ENCODE results near the gene SLC12A7. TPM values are rescaled to one million over a fixed set of nuclear protein-coding genes. Genes with fewer than 3 reads are reported as not detected.
"Not testable (repeated sequence)": the region's sequence is repeated elsewhere in the genome, so short reads cannot be mapped to it uniquely, and the experiment has no call there.

The SLC12A7 gene
- total RNA-seq, 4 donors from 2014 or later: 8.6 to 29.0 (median 21.5) TPM

GRCh38 chr5:1062761-1063568, 48.9 kb downstream of the SLC12A7 start:
- WGBS: 93% methylated on average over 24 of the region's 36 CpGs
- Histone ChIP-seq H3K36me3 (peaks cover 70% of the 10 kb centered on the region), H3K4me3 (no peak overlapping the region), H3K27ac (no peak overlapping the region), H3K4me1 (no peaks in the 10 kb centered on the region), H3K27me3 (no peaks in the 10 kb centered on the region), H3K9me3 (no peaks in the 10 kb centered on the region)
- no peak for DNase-seq (ENCODE audit: low spot score in 2 of 2)
- no peak for TF ChIP-seq CTCF (IDR thresholded peaks at IDR 0.05)

GRCh38 chr5:1061916-1062315, 49.9 kb downstream of the SLC12A7 start:
- Histone ChIP-seq H3K27ac (no peak overlapping the region), H3K4me1 (no peaks in the 10 kb centered on the region), H3K4me3 (no peak overlapping the region), H3K36me3 (peaks cover 79% of the 10 kb centered on the region), H3K9me3 (no peaks in the 10 kb centered on the region), H3K27me3 (no peaks in the 10 kb centered on the region)
- TF ChIP-seq CTCF (IDR thresholded peaks at IDR 0.05) (no peak), POLR2A (IDR thresholded peaks at IDR 0.05) (no peak), POLR2AphosphoS5 (IDR thresholded peaks at IDR 0.05) (no peak), EP300 (IDR thresholded peaks at IDR 0.05) (no peak)
- WGBS: 88% methylated on average over 10 of the region's 10 CpGs
- no peak for DNase-seq (ENCODE audit: low spot score in 2 of 2)

- H3K4me3 ChIP-seq; H3K27ac ChIP-seq; H3K9me3 ChIP-seq; H3K27me3 ChIP-seq; H3K4me1 ChIP-seq; DNase-seq (ENCODE audit: low spot score in 2 of 2): not testable (repeated sequence)
- H3K36me3 ChIP-seq: peaks cover 82% of the 10 kb centered on the region
- WGBS: 95% methylated on average over 16 of the region's 43 CpGs
Observed at GRCh38 chr5:1061292-1061691, 50.6 kb downstream of the SLC12A7 start.

- 89% methylated on average over 13 of the region's 24 CpGs for WGBS
- H3K9me3 ChIP-seq: no peaks in the 10 kb centered on the region
- H3K4me3 ChIP-seq: no peak overlapping the region
- H3K4me1 ChIP-seq: no peaks in the 10 kb centered on the region
- peaks cover 84% of the 10 kb centered on the region for H3K36me3 ChIP-seq
- DNase-seq (ENCODE audit: low spot score in 2 of 2): no peak
- TF ChIP-seq CTCF (IDR thresholded peaks at IDR 0.05) (no peak), POLR2AphosphoS5 (IDR thresholded peaks at IDR 0.05) (no peak), EP300 (IDR thresholded peaks at IDR 0.05) (no peak), POLR2A (IDR thresholded peaks at IDR 0.05) (no peak)
- no peak overlapping the region for H3K27ac ChIP-seq
- H3K27me3 ChIP-seq: no peaks in the 10 kb centered on the region
Observed at GRCh38 chr5:1060535-1060981, 51.3 kb downstream of the SLC12A7 start.

GRCh38 chr5:1059884-1060263, 52.0 kb downstream of the SLC12A7 start:
- DNase-seq (ENCODE audit: low spot score in 2 of 2): no peak
- Histone ChIP-seq H3K4me1 (no peaks in the 10 kb centered on the region), H3K27me3 (no peaks in the 10 kb centered on the region), H3K4me3 (no peak overlapping the region), H3K36me3 (peaks cover 84% of the 10 kb centered on the region), H3K27ac (no peak overlapping the region), H3K9me3 (no peaks in the 10 kb centered on the region)
- WGBS: 92% methylated on average over 11 of the region's 17 CpGs
- TF ChIP-seq POLR2AphosphoS5 (IDR thresholded peaks at IDR 0.05) (no peak), POLR2A (IDR thresholded peaks at IDR 0.05) (no peak), EP300 (IDR thresholded peaks at IDR 0.05) (no peak), CTCF (IDR thresholded peaks at IDR 0.05) (no peak)

Measured in suprapubic skin (tissue), 4 donors.